ENCODE results near the gene FBRSL1. TPM values are rescaled to one million over a fixed set of nuclear protein-coding genes. Genes with fewer than 3 reads are reported as not detected.

FBRSL1 gene
- total and polyA plus RNA-seq, 10 donors = 14.3 to 161 (median 49.8) TPM

- Histone ChIP-seq H3K36me3 (peaks cover 0 to 53% (median 0%) of the 10 kb centered on the region in 6 donors), H3K4me3 (no peak overlapping the region), H3K27me3 (replicated peaks in 1 of 7) (no peaks in the 10 kb centered on the region), H3K4me1 (peaks cover 0 to 4% (median 0%) of the 10 kb centered on the region in 6 donors), H3K27ac (no peak overlapping the region), H3K9me3 (no peaks in the 10 kb centered on the region)
- no peak for TF ChIP-seq POLR2A (IDR thresholded peaks at IDR 0.05)
- TF ChIP-seq CTCF (IDR thresholded peaks at IDR 0.05 in 8 of 11, conservative IDR thresholded peaks at IDR 0.05 in 3 of 11) = no peak
- no peak for TF ChIP-seq POLR2AphosphoS5 (IDR thresholded peaks at IDR 0.05)
- intact Hi-C loops (cut with DNase I; ENCODE audit: low total_unique reads) = no loop called here
- no peak for DNase-seq
- 95 to 99% (median 97%) methylated on average over 13 of the region's 13 CpGs for WGBS, 5 donors
These were observed 44.1 kb downstream of the FBRSL1 start for GRCh38 chr12:132534076-132534475.

GRCh38 chr12:132535019-132535418 lies 45.1 kb downstream of the FBRSL1 start:
- Histone ChIP-seq H3K4me1 (peaks cover 0 to 1% (median 0%) of the 10 kb centered on the region in 6 donors), H3K9me3 (no peaks in the 10 kb centered on the region), H3K27ac (no peak overlapping the region), H3K36me3 (peaks cover 0 to 44% (median 0%) of the 10 kb centered on the region in 6 donors), H3K27me3 (replicated peaks in 1 of 7) (no peaks in the 10 kb centered on the region), H3K4me3 (no peak overlapping the region)
- DNase-seq = no peak
- TF ChIP-seq CTCF (IDR thresholded peaks at IDR 0.05 in 8 of 11, conservative IDR thresholded peaks at IDR 0.05 in 3 of 11) (no peak), POLR2AphosphoS5 (IDR thresholded peaks at IDR 0.05) (no peak), POLR2A (IDR thresholded peaks at IDR 0.05) (no peak)
- 92 to 97% (median 95%) methylated on average over 13 of the region's 13 CpGs for WGBS, 5 donors
- intact Hi-C loops (cut with DNase I; ENCODE audit: low total_unique reads) = no loop called here

- intact Hi-C loops (cut with DNase I; ENCODE audit: low total_unique reads) = no loop called here
- Histone ChIP-seq H3K27ac (no peak overlapping the region), H3K4me3 (no peak overlapping the region), H3K9me3 (no peaks in the 10 kb centered on the region), H3K27me3 (replicated peaks in 1 of 7) (no peaks in the 10 kb centered on the region), H3K36me3 (peaks cover 0 to 45% (median 0%) of the 10 kb centered on the region in 6 donors), H3K4me1 (no peaks in the 10 kb centered on the region)
- TF ChIP-seq CTCF (IDR thresholded peaks at IDR 0.05 in 8 of 11, conservative IDR thresholded peaks at IDR 0.05 in 3 of 11) = no peak
- no peak for TF ChIP-seq POLR2AphosphoS5 (IDR thresholded peaks at IDR 0.05)
- TF ChIP-seq POLR2A (IDR thresholded peaks at IDR 0.05) = no peak
- 96 to 98% (median 97%) methylated on average over 16 of the region's 16 CpGs for WGBS, 5 donors
- DNase-seq = no peak
These were observed 46.3 kb downstream of the FBRSL1 start for GRCh38 chr12:132536102-132536876.

- Histone ChIP-seq H3K27ac (no peak overlapping the region), H3K4me1 (peaks cover 0 to under 1% (median 0%) of the 10 kb centered on the region in 6 donors), H3K4me3 (no peak overlapping the region), H3K36me3 (peaks cover 0 to 47% (median 0%) of the 10 kb centered on the region in 6 donors), H3K9me3 (no peaks in the 10 kb centered on the region), H3K27me3 (replicated peaks in 1 of 7) (no peaks in the 10 kb centered on the region)
- no peak for DNase-seq
- intact Hi-C loops (cut with DNase I; ENCODE audit: low total_unique reads) = no loop called here
- 77 to 87% (median 84%) methylated on average over 7 to 11 of the region's 11 CpGs for WGBS, 5 donors
- TF ChIP-seq CTCF (IDR thresholded peaks at IDR 0.05 in 8 of 11, conservative IDR thresholded peaks at IDR 0.05 in 3 of 11) = no peak
- TF ChIP-seq POLR2A (IDR thresholded peaks at IDR 0.05) = no peak
- TF ChIP-seq POLR2AphosphoS5 (IDR thresholded peaks at IDR 0.05) = no peak
These were observed 47.1 kb downstream of the FBRSL1 start for GRCh38 chr12:132537049-132537448.
